HEK293T (cell line): ENCODE results near the gene TRA2B.

ENCODE experiments used
- ARNT ChIP-seq: fragments of 450-650 bp; IDR thresholded peaks from 2 replicates; pipeline ENCODE4 v1.6.1; 2017; ENCODE audit warnings: mild to moderate bottlenecking
- BHLHE40 ChIP-seq: fragments of 450-650 bp; IDR thresholded peaks from 2 replicates; pipeline ENCODE4 v1.6.1; 2016; ENCODE audit warnings: mild to moderate bottlenecking, moderate library complexity, borderline replicate concordance
- CTBP1 ChIP-seq: fragments of 450-650 bp; IDR thresholded peaks from 2 replicates; pipeline ENCODE4 v1.6.1; 2016; ENCODE audit warnings: borderline replicate concordance
- ELF4 ChIP-seq: fragments of 450-650 bp; IDR thresholded peaks from 2 replicates; pipeline ENCODE4 v1.6.1; 2017; ENCODE audit warnings: antibody characterized with exemption
- FOXK2 ChIP-seq: fragments of 450-650 bp; IDR thresholded peaks from 2 replicates; pipeline ENCODE4 v1.6.1; 2016; ENCODE audit warnings: mild to moderate bottlenecking
- FOXM1 ChIP-seq: fragments of 450-650 bp; IDR thresholded peaks from 2 replicates; pipeline ENCODE4 v1.6.1; 2017; ENCODE audit warnings: mild to moderate bottlenecking, borderline replicate concordance
- L3MBTL2 ChIP-seq: fragments of 450-650 bp; conservative IDR thresholded peaks from 2 replicates; pipeline ENCODE4 v1.6.1; 2016; ENCODE audit warnings: mild to moderate bottlenecking
- LEF1 ChIP-seq: fragments of 450-650 bp; IDR thresholded peaks from 2 replicates; pipeline ENCODE4 v1.6.1; 2017; ENCODE audit warnings: mild to moderate bottlenecking, borderline replicate concordance
- NFRKB ChIP-seq: fragments of 450-650 bp; IDR thresholded peaks from 2 replicates; pipeline ENCODE4 v1.6.1; 2016; ENCODE audit warnings: mild to moderate bottlenecking, moderate library complexity
- PKNOX1 ChIP-seq: fragments of 450-650 bp; IDR thresholded peaks from 2 replicates; pipeline ENCODE4 v1.6.1; 2016
- SP1 ChIP-seq: fragments of 450-650 bp; IDR thresholded peaks from 2 replicates; pipeline ENCODE4 v1.6.1; 2017
- SUZ12 ChIP-seq: fragments of 450-650 bp; IDR thresholded peaks from 2 replicates; pipeline ENCODE4 v1.6.1; 2016; ENCODE audit warnings: mild to moderate bottlenecking
- TARDBP ChIP-seq: fragments of 450-650 bp; IDR thresholded peaks from 2 replicates; pipeline ENCODE4 v1.6.1; 2016
- ZNF384 ChIP-seq: fragments of 450-650 bp; IDR thresholded peaks from 2 replicates; pipeline ENCODE4 v1.6.1; 2016

DNA sequence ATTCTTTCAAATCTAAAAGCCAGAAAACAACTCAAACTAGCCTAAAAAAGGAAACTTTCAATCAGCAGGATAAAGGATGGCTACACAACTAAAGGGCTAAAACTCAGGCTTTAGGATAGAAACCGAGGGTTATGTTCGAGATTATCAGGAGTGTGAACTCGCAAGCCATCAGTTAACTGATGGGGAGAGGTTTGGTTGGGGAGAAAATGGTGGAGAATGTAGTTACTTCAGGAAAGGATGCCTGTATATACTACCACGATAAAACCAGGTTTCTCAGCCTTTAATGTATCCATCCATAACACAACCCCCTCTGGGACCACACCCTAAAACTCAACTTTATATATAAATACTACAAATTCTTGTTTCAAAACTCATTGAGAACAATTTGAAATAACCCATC lies 22.2 kb downstream of the TRA2B start:
- TF ChIP-seq ZNF384 (no peak), CTBP1 (no peak), ELF4 (no peak), SUZ12 (no peak), BHLHE40 (no peak), PKNOX1 (no peak), FOXK2 (no peak), TARDBP (no peak), LEF1 (no peak), ARNT (no peak), FOXM1 (no peak), SP1 (no peak), NFRKB (no peak), L3MBTL2 (no peak)
